GM18502 (cell line): ENCODE results near the gene EGLN2.
A peak's percentile ranks its signal among the peaks of the same experiment; 100 is the strongest.
"Not testable (repeated sequence)": the region's sequence is repeated elsewhere in the genome, so short reads cannot be mapped to it uniquely, and the experiment has no call there.

Experiments
- ATAC-seq: cut with Tn5 transposase; IDR thresholded peaks from one replicate; pipeline ENCODE4 v1.9.1; 2021; ENCODE audit warnings: mild to moderate bottlenecking; ENCODE audit not compliant: unreplicated experiment, poor library complexity

The EGLN2 gene

GRCh38 chr19:40775632-40776022 is 23.4 kb upstream of the EGLN2 start:
- no peak for ATAC-seq

DNA sequence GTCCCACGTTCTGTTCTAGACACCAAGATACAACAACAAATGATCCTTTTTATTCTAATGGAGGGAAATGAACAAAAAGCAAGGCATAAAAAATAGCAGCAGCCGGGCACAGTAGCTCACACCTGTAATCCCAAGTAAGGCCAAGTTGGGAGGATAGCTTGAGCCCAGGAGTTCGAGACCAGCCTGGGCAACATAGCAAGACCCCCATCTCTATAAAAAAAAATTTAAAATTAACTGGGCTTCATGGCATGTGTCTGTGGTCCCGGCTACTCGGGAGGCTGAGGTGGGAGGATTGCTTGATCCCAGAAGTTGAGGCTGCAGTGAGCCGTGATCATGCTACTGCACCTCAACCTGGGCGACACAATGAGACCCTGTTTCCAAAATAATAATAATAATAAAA is 22.6 kb upstream of the EGLN2 start:
- no peak for ATAC-seq

GRCh38 chr19:40776932-40777644 is 21.9 kb upstream of the EGLN2 start:
- peak; percentile 67 for ATAC-seq

DNA sequence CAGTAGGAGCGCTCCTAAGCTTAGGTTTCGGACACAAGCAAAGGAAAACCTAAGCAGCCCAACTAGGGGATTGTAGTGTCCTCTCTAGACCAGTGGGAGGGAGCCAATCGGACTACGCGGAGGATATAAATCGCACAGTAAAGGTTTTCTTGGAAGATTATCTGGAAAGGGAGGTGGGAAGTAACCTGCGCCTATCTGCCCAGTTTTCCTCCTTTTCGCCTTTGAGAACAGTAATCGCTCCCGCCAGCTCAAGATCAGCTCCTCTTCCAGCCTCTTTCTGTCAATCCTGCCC is 21.4 kb upstream of the EGLN2 start:
- ATAC-seq = no peak

DNA sequence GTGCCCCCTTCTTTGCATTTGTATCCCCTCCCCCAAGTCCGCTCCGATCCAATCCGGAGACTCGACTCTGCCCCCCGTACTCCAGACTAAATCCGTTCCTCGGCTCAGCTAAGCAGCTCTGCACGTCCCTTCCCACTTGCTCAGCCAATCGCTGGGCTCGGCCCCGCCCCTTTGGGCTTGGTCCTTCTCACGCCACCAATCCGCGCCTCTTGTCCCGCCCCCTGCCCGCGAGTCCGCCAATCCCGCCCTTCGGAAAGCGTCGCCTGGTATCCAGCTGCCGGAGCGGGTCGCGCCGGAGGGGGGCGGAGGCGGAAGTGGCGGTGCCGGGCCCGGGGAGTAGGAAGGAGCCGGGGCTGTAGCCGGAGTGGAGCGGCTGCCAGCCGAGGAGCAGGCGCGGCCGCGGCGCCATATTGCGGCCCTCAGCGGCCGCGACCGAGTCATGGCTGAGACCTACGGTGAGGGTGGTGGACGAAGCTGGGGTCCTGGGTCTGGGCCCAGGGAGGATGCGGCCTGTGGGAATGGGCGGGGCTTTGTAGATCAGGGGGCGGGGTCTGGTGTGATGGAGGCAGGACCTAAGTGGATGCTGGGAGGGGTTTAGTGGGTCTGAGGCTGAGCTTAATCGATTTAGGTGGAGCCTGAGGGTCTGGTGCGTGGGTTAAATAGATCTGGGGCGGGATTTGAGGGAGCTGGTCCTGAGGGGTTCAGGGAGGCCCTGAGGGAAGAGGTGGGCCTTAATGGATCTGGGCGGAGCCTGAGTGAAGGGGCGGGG is 20.9 kb upstream of the EGLN2 start, which contains the start of gene RAB4B:
Gene RAB4B (plus strand): TSS at position 311 of the 769 bp plus-strand sequence. CDS start 129 bp downstream, at position 440.
- peak; percentile 61 for ATAC-seq

- ATAC-seq = no peak
Measured at GRCh38 chr19:40778706-40779284, 20.2 kb upstream of the EGLN2 start.

DNA sequence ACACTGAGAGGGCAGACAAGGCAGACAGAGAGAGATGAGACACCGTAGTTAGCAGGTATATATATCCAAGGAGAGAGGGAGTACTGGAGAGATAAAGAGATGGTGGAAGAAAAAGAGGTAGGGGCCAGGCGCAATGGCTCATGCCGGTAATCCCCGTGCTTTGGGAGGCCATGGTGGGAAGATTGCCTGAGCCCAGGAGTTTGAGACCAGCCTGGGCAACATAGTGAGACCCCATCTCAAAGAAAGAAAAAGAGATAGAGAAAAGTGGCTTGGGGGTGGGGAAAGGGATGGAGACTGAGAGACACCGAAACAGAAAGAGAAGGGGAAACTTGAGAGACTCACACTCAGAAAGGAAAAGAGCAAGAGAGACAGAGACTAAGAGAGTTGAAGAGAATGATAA is 18.4 kb upstream of the EGLN2 start:
- no peak for ATAC-seq

DNA sequence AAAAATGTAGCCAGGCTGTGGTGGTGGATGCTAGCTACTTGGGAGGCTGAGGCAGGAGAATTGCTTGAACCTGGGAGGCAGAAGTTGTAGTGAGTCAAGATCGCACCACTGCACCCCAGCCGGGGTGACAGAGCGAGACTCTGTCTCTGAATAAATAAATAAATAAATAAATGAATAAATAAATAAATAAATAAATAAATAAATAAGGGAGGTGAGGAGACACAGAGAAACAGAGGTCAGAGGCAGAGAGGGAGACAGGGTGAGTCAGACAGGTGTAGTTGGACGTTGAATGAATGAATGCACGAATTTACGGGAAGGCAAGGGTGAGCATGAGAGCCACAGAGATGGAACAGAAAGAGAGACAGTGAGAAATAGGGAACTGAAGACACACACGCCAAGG is 17.9 kb upstream of the EGLN2 start:
- ATAC-seq = no peak

- no peak for ATAC-seq
Measured at GRCh38 chr19:40783711-40784110, 15.3 kb upstream of the EGLN2 start.

GRCh38 chr19:40784146-40784545 is 14.8 kb upstream of the EGLN2 start:
- ATAC-seq = not testable (repeated sequence)

- no peak for ATAC-seq
Measured at GRCh38 chr19:40785526-40785925, 13.5 kb upstream of the EGLN2 start.

- no peak for ATAC-seq
Measured at GRCh38 chr19:40786060-40787037, 12.6 kb upstream of the EGLN2 start.

- ATAC-seq = no peak
Measured at GRCh38 chr19:40791349-40791748, 7.6 kb upstream of the EGLN2 start.

DNA sequence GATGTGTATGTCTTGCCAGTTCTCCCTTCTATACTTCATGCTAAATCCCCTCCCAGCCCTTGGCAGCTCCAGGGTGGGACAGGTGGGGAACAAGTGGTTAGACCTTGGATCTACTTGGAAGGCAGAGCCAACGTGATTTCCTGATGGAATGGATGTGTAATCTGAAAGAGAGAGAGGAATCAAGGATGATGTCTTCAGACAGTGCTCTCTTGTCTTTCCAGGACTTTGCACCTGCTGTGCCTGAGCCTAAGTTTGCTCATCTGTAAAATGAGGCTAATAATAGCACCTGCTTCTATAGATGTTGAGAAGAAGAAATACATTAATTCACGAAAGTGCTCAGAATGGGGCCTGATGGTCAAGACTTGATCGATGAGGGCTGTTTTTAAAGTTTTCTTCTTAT is 7.0 kb upstream of the EGLN2 start:
- no peak for ATAC-seq

GRCh38 chr19:40797166-40797962 is 1.6 kb upstream of the EGLN2 start:
- ATAC-seq = no peak

DNA sequence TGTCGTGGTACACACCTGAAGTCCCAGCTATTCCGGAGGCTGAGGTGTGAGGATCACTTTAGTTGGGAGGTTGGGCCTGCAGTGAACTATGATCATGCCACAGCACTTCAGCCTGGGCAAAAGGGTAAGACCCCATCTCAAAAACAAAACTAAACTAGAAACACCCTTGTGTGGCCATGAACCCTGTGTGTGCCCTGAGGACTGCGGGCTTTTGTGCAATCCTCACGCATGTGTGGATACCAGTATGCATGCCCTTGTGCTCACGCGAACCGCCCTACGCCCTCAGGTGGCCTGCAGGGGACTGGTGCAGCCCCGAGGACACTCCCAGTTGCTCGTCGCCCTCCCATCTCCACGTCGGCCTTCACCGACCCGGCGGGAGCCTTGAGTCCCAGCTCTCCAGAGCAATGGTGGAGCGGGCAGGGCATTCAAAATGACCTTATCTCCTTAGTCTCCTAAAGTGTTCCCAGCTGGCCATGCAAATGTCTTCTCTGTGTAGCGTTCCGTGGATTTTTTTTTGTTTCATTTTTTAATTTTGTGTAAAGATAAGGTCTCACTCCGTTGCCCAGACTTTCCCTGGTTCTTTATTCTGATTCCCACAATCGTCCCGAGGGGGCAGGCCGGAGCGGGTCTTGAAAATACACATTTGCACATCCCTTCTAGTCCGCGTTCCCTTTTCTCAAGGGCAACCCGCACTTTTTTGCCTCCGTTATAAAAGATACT is 868 bp upstream of the EGLN2 start:
- peak; percentile 27 for ATAC-seq

DNA sequence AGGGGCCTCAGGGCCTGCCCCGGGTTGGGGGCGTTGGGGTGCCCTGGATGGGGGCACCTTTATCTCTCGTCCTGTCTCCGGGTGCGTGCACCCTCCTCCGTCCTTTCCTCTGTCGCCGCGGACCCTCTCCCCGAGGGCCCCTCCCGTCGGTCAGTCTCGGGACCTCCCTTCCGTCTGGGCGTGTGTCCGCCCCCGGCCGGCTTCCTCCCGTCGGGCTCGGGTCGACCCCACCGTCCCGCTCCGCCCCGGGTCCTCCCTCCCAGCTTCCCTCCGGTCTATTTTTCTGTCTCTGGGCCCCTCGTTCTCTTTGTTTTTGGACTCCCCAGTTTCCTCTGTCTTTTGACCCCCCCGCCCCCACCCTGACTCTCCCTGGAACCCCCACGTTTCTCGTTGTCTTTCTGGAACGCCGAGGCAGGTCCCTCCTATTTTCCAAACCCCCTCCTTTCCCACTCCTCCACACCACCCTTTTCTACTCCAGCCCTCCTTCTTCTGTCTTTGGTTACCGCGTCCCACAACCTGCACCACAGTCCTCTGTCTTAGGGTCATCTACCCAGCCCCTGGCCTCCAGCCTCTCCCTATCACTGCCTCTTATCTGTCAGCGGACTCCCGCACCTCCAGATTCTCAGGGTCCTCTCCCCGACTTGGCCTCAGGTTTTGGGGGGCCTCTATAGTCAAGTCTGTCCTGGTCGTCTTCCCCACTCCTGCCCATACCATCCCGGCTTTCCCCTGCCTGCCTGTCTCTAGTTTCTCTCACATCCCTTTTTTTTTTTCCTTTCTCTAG is 757 bp downstream of the EGLN2 start:
- no peak for ATAC-seq

DNA sequence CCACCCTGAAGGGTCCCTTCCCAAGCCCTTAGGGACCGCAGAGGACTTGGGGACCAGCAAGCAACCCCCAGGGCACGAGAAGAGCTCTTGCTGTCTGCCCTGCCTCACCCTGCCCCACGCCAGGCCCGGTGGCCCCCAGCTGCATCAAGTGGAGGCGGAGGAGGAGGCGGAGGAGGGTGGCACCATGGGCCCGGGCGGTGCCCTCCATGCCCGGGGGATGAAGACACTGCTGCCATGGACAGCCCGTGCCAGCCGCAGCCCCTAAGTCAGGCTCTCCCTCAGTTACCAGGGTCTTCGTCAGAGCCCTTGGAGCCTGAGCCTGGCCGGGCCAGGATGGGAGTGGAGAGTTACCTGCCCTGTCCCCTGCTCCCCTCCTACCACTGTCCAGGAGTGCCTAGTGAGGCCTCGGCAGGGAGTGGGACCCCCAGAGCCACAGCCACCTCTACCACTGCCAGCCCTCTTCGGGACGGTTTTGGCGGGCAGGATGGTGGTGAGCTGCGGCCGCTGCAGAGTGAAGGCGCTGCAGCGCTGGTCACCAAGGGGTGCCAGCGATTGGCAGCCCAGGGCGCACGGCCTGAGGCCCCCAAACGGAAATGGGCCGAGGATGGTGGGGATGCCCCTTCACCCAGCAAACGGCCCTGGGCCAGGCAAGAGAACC is 1.5 kb downstream of the EGLN2 start:
- ATAC-seq = no peak
